ENCODE measurements around the gene MOV10L1.
"Not testable (repeated sequence)": the region's sequence is repeated elsewhere in the genome, so short reads cannot be mapped to it uniquely, and the experiment has no call there.

The MOV10L1 gene

GRCh38 chr22:50084614-50085021 is 5.2 kb upstream of the MOV10L1 start:
- H3K4me3 ChIP-seq (ENCODE audit: control insufficient read depth in 1 of 7, extremely low read depth in 1 of 7, insufficient read depth in 4 of 7, low read depth in 2 of 7, low read length in 6 of 7), result peak overlapping the region in 1 of 7 experiments; percentile 27
- WGBS (ENCODE audit: insufficient coverage), result 12% methylated on average over 14 of the region's 16 CpGs
- H3K27me3 ChIP-seq (replicated peaks in 2 of 5; ENCODE audit: control insufficient read depth in 4 of 5, insufficient read depth in 5 of 5, low read length in 4 of 5), result no peaks in the 10 kb centered on the region
- H3K9me3 ChIP-seq (ENCODE audit: control extremely low read depth in 1 of 5, control insufficient read depth in 4 of 5, insufficient read depth in 2 of 5, low read depth in 1 of 5, low read length in 4 of 5), result peaks cover 0 to 12% (median 0%) of the 10 kb centered on the region in 5 experiments
- ChIA-PET POLR2A (interaction anchor here (1.0 to 2.4 kb wide), 8 partner anchors 21 to 106 kb away, joined by 3 to 10 read pairs (median 6); no protein-coding TSS in a partner anchor), CTCF (interaction anchor here (1.0 to 3.5 kb wide), 16 partner anchors 8 to 155 kb away, joined by 3 to 14 read pairs (median 6); no protein-coding TSS in a partner anchor)
- H3K27ac ChIP-seq (ENCODE audit: insufficient read depth in 1 of 2, low read depth in 1 of 2, low read length in 2 of 2, poor library complexity in 1 of 2, severe bottlenecking in 2 of 2), result no peak overlapping the region
- peak; percentile 14 to 54 (median 30) for DNase-seq
- peaks cover 0 to 37% (median 34%) of the 10 kb centered on the region in 4 experiments for H3K4me1 ChIP-seq (ENCODE audit: control extremely low read depth in 1 of 4, control insufficient read depth in 4 of 4, insufficient read depth in 4 of 4, low read length in 3 of 4)
- H3K36me3 ChIP-seq (ENCODE audit: control insufficient read depth in 4 of 4, insufficient read depth in 4 of 4, low read length in 3 of 4), result peaks cover 0 to 27% (median 16%) of the 10 kb centered on the region in 4 experiments

- H3K4me1 ChIP-seq (ENCODE audit: control extremely low read depth in 1 of 4, control insufficient read depth in 4 of 4, insufficient read depth in 4 of 4, low read length in 3 of 4), result peaks cover 0 to 37% (median 34%) of the 10 kb centered on the region in 4 experiments
- peaks cover 0 to 17% (median 0%) of the 10 kb centered on the region in 5 experiments for H3K9me3 ChIP-seq (ENCODE audit: control extremely low read depth in 1 of 5, control insufficient read depth in 4 of 5, insufficient read depth in 2 of 5, low read depth in 1 of 5, low read length in 4 of 5)
- peak within 1 kb of the TSS in 1 of 7 experiments; percentile 27 for H3K4me3 ChIP-seq (ENCODE audit: control insufficient read depth in 1 of 7, extremely low read depth in 1 of 7, insufficient read depth in 4 of 7, low read depth in 2 of 7, low read length in 6 of 7)
- H3K27me3 ChIP-seq (replicated peaks in 2 of 5; ENCODE audit: control insufficient read depth in 4 of 5, insufficient read depth in 5 of 5, low read length in 4 of 5), result no peaks in the 10 kb centered on the region
- peaks cover 0 to 19% (median 8%) of the 10 kb centered on the region in 4 experiments for H3K36me3 ChIP-seq (ENCODE audit: control insufficient read depth in 4 of 4, insufficient read depth in 4 of 4, low read length in 3 of 4)
- 0% methylated on average over 25 of the region's 29 CpGs for WGBS (ENCODE audit: insufficient coverage)
- peak; percentile 70 to 93 (median 91) for DNase-seq
- POLR2A ChIA-PET, result interaction anchor here (0.8 to 2.4 kb wide), 11 partner anchors 8 to 105 kb away, joined by 3 to 10 read pairs (median 3); no protein-coding TSS in a partner anchor
- CTCF ChIA-PET, result interaction anchor here (0.7 to 3.5 kb wide), 26 partner anchors 8 to 157 kb away, joined by 3 to 14 read pairs (median 4); no protein-coding TSS in a partner anchor
- no peak within 1 kb of the TSS for H3K27ac ChIP-seq (ENCODE audit: insufficient read depth in 1 of 2, low read depth in 1 of 2, low read length in 2 of 2, poor library complexity in 1 of 2, severe bottlenecking in 2 of 2)
Observed at GRCh38 chr22:50085211-50085972, 4.4 kb upstream of the MOV10L1 start, which contains the start of gene MLC1. Gene MLC1 (minus strand): TSS chr22:50085426. CDS start chr22:50084902, 524 bp downstream.

- Histone ChIP-seq H3K4me3 (ENCODE audit: control insufficient read depth in 1 of 7, extremely low read depth in 1 of 7, insufficient read depth in 4 of 7, low read depth in 2 of 7, low read length in 6 of 7) (no peak overlapping the region), H3K9me3 (ENCODE audit: control extremely low read depth in 1 of 5, control insufficient read depth in 4 of 5, insufficient read depth in 2 of 5, low read depth in 1 of 5, low read length in 4 of 5) (peaks cover 0 to 17% (median 0%) of the 10 kb centered on the region in 5 experiments), H3K27me3 (replicated peaks in 2 of 5; ENCODE audit: control insufficient read depth in 4 of 5, insufficient read depth in 5 of 5, low read length in 4 of 5) (no peaks in the 10 kb centered on the region), H3K27ac (ENCODE audit: insufficient read depth in 1 of 2, low read depth in 1 of 2, low read length in 2 of 2, poor library complexity in 1 of 2, severe bottlenecking in 2 of 2) (no peak overlapping the region), H3K36me3 (ENCODE audit: control insufficient read depth in 4 of 4, insufficient read depth in 4 of 4, low read length in 3 of 4) (peaks cover 0 to 15% (median 6%) of the 10 kb centered on the region in 4 experiments), H3K4me1 (ENCODE audit: control extremely low read depth in 1 of 4, control insufficient read depth in 4 of 4, insufficient read depth in 4 of 4, low read length in 3 of 4) (peaks cover 0 to 33% (median 29%) of the 10 kb centered on the region in 4 experiments)
- DNase-seq, result no peak
- WGBS (ENCODE audit: insufficient coverage), result no CpG with 5 or more reads among the region's 5 CpGs
- POLR2A ChIA-PET, result interaction anchor here (1.0 to 2.4 kb wide), 4 partner anchors 19 to 104 kb away, joined by 3 to 10 read pairs (median 6); no protein-coding TSS in a partner anchor
- CTCF ChIA-PET, result interaction anchor here (0.8 to 3.5 kb wide), 12 partner anchors 12 to 129 kb away, joined by 3 to 14 read pairs (median 6); no protein-coding TSS in a partner anchor
Observed at GRCh38 chr22:50086526-50086925, 3.3 kb upstream of the MOV10L1 start.

- H3K27me3 ChIP-seq (replicated peaks in 2 of 5; ENCODE audit: control insufficient read depth in 4 of 5, insufficient read depth in 5 of 5, low read length in 4 of 5); H3K27ac ChIP-seq (ENCODE audit: insufficient read depth in 1 of 2, low read depth in 1 of 2, low read length in 2 of 2, poor library complexity in 1 of 2, severe bottlenecking in 2 of 2): not testable (repeated sequence)
- ChIA-PET POLR2A (interaction anchor here (0.7 to 2.4 kb wide), 3 partner anchors 21 to 136 kb away, joined by 3 to 10 read pairs (median 3); no protein-coding TSS in a partner anchor), CTCF (interaction anchor here (1.3 to 3.5 kb wide), 4 partner anchors 22 to 41 kb away, joined by 3 to 14 read pairs (median 6); no protein-coding TSS in a partner anchor)
- DNase-seq, result peak in 2 of 3 donors; percentile 64
- peak overlapping the region in 1 of 7 experiments; percentile 33 for H3K4me3 ChIP-seq (ENCODE audit: control insufficient read depth in 1 of 7, extremely low read depth in 1 of 7, insufficient read depth in 4 of 7, low read depth in 2 of 7, low read length in 6 of 7)
- H3K4me1 ChIP-seq (ENCODE audit: control extremely low read depth in 1 of 4, control insufficient read depth in 4 of 4, insufficient read depth in 4 of 4, low read length in 3 of 4), result peaks cover 0 to 32% (median 29%) of the 10 kb centered on the region in 4 experiments
- H3K36me3 ChIP-seq (ENCODE audit: control insufficient read depth in 4 of 4, insufficient read depth in 4 of 4, low read length in 3 of 4), result peaks cover 0 to 12% (median 6%) of the 10 kb centered on the region in 4 experiments
- peaks cover 0 to 17% (median 0%) of the 10 kb centered on the region in 5 experiments for H3K9me3 ChIP-seq (ENCODE audit: control extremely low read depth in 1 of 5, control insufficient read depth in 4 of 5, insufficient read depth in 2 of 5, low read depth in 1 of 5, low read length in 4 of 5)
- WGBS (ENCODE audit: insufficient coverage), result 100% methylated on average over 2 of the region's 4 CpGs
Observed at GRCh38 chr22:50086975-50087374, 2.8 kb upstream of the MOV10L1 start.

GRCh38 chr22:50087646-50088045 is 2.2 kb upstream of the MOV10L1 start:
- ChIA-PET POLR2A (interaction anchor here (0.7 kb wide), 1 partner anchor 136 kb away, joined by 3 read pairs; no protein-coding TSS in a partner anchor), CTCF (interaction anchor here (1.3 kb wide), 1 partner anchor 25 kb away, joined by 3 read pairs; no protein-coding TSS in a partner anchor)
- peaks cover 0 to 32% (median 28%) of the 10 kb centered on the region in 4 experiments for H3K4me1 ChIP-seq (ENCODE audit: control extremely low read depth in 1 of 4, control insufficient read depth in 4 of 4, insufficient read depth in 4 of 4, low read length in 3 of 4)
- DNase-seq, result no peak
- no peak overlapping the region for H3K27ac ChIP-seq (ENCODE audit: insufficient read depth in 1 of 2, low read depth in 1 of 2, low read length in 2 of 2, poor library complexity in 1 of 2, severe bottlenecking in 2 of 2)
- peaks cover 0 to 17% (median 0%) of the 10 kb centered on the region in 5 experiments for H3K9me3 ChIP-seq (ENCODE audit: control extremely low read depth in 1 of 5, control insufficient read depth in 4 of 5, insufficient read depth in 2 of 5, low read depth in 1 of 5, low read length in 4 of 5)
- no peaks in the 10 kb centered on the region for H3K27me3 ChIP-seq (replicated peaks in 2 of 5; ENCODE audit: control insufficient read depth in 4 of 5, insufficient read depth in 5 of 5, low read length in 4 of 5)
- WGBS (ENCODE audit: insufficient coverage), result 96% methylated on average over 10 of the region's 12 CpGs
- H3K4me3 ChIP-seq (ENCODE audit: control insufficient read depth in 1 of 7, extremely low read depth in 1 of 7, insufficient read depth in 4 of 7, low read depth in 2 of 7, low read length in 6 of 7), result peak overlapping the region in 1 of 7 experiments; percentile 33
- peaks cover 0 to 8% (median 3%) of the 10 kb centered on the region in 4 experiments for H3K36me3 ChIP-seq (ENCODE audit: control insufficient read depth in 4 of 4, insufficient read depth in 4 of 4, low read length in 3 of 4)

- DNase-seq, result no peak
- 100% methylated on average over 2 of the region's 12 CpGs for WGBS (ENCODE audit: insufficient coverage)
- Histone ChIP-seq H3K4me3 (ENCODE audit: control insufficient read depth in 1 of 7, extremely low read depth in 1 of 7, insufficient read depth in 4 of 7, low read depth in 2 of 7, low read length in 6 of 7) (peak overlapping the region in 1 of 7 experiments; percentile 33), H3K27ac (ENCODE audit: insufficient read depth in 1 of 2, low read depth in 1 of 2, low read length in 2 of 2, poor library complexity in 1 of 2, severe bottlenecking in 2 of 2) (no peak overlapping the region), H3K36me3 (ENCODE audit: control insufficient read depth in 4 of 4, insufficient read depth in 4 of 4, low read length in 3 of 4) (peaks cover 0 to 3% (median under 1%) of the 10 kb centered on the region in 4 experiments), H3K27me3 (replicated peaks in 2 of 5; ENCODE audit: control insufficient read depth in 4 of 5, insufficient read depth in 5 of 5, low read length in 4 of 5) (no peaks in the 10 kb centered on the region), H3K4me1 (ENCODE audit: control extremely low read depth in 1 of 4, control insufficient read depth in 4 of 4, insufficient read depth in 4 of 4, low read length in 3 of 4) (peaks cover 0 to 30% (median 24%) of the 10 kb centered on the region in 4 experiments), H3K9me3 (ENCODE audit: control extremely low read depth in 1 of 5, control insufficient read depth in 4 of 5, insufficient read depth in 2 of 5, low read depth in 1 of 5, low read length in 4 of 5) (peaks cover 0 to 17% (median 0%) of the 10 kb centered on the region in 5 experiments)
- CTCF ChIA-PET, result interaction anchor here (0.7 kb wide), 1 partner anchor 15 kb away, joined by 4 read pairs; no protein-coding TSS in a partner anchor
- POLR2A ChIA-PET, result no interaction called here
Observed at GRCh38 chr22:50088096-50088495, 1.7 kb upstream of the MOV10L1 start.
